COLO668 (cell line): ENCODE data around the gene NELL1.

Experiments used
- DNase-seq: peaks from one replicate; lab custom pipeline; 2025; ENCODE audit not compliant: unreplicated experiment; lab: John Stamatoyannopoulos, UW

The NELL1 gene

GRCh38 chr11:21295508-21295907 is 626.1 kb downstream of the NELL1 start:
- DNase-seq: no peak

GRCh38 chr11:21301981-21302380 is 632.6 kb downstream of the NELL1 start:
- no peak for DNase-seq

- DNase-seq: no peak
These were observed 637.5 kb downstream of the NELL1 start for GRCh38 chr11:21306739-21307358.

- no peak for DNase-seq
These were observed 638.5 kb downstream of the NELL1 start for GRCh38 chr11:21307874-21308273.

- DNase-seq: no peak
These were observed 647.2 kb downstream of the NELL1 start for GRCh38 chr11:21316591-21316990.

- no peak for DNase-seq
These were observed 651.7 kb downstream of the NELL1 start for GRCh38 chr11:21321072-21321471.

GRCh38 chr11:21321530-21321929 is 652.1 kb downstream of the NELL1 start:
- no peak for DNase-seq

GRCh38 chr11:21323617-21324016 is 654.2 kb downstream of the NELL1 start:
- DNase-seq: no peak

GRCh38 chr11:21343204-21343603 is 673.8 kb downstream of the NELL1 start:
- DNase-seq: no peak

GRCh38 chr11:21346361-21346760 is 677.0 kb downstream of the NELL1 start:
- no peak for DNase-seq

GRCh38 chr11:21350613-21351012 is 681.2 kb downstream of the NELL1 start:
- no peak for DNase-seq

- no peak for DNase-seq
These were observed 684.0 kb downstream of the NELL1 start for GRCh38 chr11:21353425-21353824.

GRCh38 chr11:21364866-21365624 is 695.7 kb downstream of the NELL1 start:
- no peak for DNase-seq

- no peak for DNase-seq
These were observed 700.6 kb downstream of the NELL1 start for GRCh38 chr11:21369947-21370346.

- no peak for DNase-seq
These were observed 701.7 kb downstream of the NELL1 start for GRCh38 chr11:21371044-21371443.

GRCh38 chr11:21372672-21373071 is 703.3 kb downstream of the NELL1 start:
- no peak for DNase-seq

GRCh38 chr11:21374376-21374775 is 705.0 kb downstream of the NELL1 start:
- no peak for DNase-seq

GRCh38 chr11:21385669-21386440 is 716.5 kb downstream of the NELL1 start:
- DNase-seq: no peak

GRCh38 chr11:21390430-21390829 is 721.0 kb downstream of the NELL1 start:
- no peak for DNase-seq

- DNase-seq: no peak
These were observed 727.1 kb downstream of the NELL1 start for GRCh38 chr11:21396342-21397008.

GRCh38 chr11:21398195-21398594 is 728.8 kb downstream of the NELL1 start:
- DNase-seq: no peak
